Suprapubic skin (tissue), 4 donors: ENCODE results near the gene LRRC4C.

Experiments used
- EP300 ChIP-seq: sonication (generic); formaldehyde crosslinking; IDR thresholded peaks from one replicate; pipeline ENCODE4 v1.6.1; 2017; ENCODE audit warnings: antibody characterized with exemption
- POLR2AphosphoS5 ChIP-seq, 3 donors: sonication (generic); formaldehyde crosslinking; IDR thresholded peaks; one replicate each; pipeline ENCODE4 v1.6.1; 2017; ENCODE audit warnings: antibody characterized with exemption in 3 of 3
- TF ChIP-seq, protein P1 (sequence below), 2 donors: fragments of 200-600 bp in 1 of 2; fragments of 450-650 bp in 1 of 2; sonication (generic) in 1 of 2; IDR thresholded peaks; one replicate each; pipeline ENCODE4 v1.5.1; 2016 to 2019; ENCODE audit warnings: antibody characterized with exemption in 2 of 2, mild to moderate bottlenecking in 1 of 2, moderate library complexity in 1 of 2

DNA sequence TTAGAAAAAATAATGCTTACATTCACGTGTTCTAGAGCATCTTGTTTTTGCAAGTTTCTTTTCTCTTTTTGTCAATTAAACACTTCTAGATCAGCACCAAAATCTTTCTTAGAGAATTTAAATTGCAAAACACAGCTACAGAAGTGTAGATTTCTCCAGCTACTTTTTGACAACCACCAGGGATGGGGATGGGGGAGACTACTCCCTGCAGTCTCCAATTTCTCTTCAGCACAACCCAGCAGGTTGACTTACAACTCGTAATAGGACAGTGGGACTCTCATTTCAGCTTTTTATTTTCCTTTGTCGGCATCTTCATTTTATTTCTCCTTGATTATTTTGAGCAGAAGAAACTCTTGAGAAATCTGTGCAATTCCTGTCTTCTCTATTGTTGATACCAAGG, 441.2 kb downstream of the LRRC4C start:
- TF ChIP-seq, protein P1, sequence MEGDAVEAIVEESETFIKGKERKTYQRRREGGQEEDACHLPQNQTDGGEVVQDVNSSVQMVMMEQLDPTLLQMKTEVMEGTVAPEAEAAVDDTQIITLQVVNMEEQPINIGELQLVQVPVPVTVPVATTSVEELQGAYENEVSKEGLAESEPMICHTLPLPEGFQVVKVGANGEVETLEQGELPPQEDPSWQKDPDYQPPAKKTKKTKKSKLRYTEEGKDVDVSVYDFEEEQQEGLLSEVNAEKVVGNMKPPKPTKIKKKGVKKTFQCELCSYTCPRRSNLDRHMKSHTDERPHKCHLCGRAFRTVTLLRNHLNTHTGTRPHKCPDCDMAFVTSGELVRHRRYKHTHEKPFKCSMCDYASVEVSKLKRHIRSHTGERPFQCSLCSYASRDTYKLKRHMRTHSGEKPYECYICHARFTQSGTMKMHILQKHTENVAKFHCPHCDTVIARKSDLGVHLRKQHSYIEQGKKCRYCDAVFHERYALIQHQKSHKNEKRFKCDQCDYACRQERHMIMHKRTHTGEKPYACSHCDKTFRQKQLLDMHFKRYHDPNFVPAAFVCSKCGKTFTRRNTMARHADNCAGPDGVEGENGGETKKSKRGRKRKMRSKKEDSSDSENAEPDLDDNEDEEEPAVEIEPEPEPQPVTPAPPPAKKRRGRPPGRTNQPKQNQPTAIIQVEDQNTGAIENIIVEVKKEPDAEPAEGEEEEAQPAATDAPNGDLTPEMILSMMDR (IDR thresholded peaks at IDR 0.05): no peak
- TF ChIP-seq EP300 (no peak), POLR2AphosphoS5 (IDR thresholded peaks at IDR 0.05) (no peak)
